ENCODE measurements around the gene RPRD1B. TPM values are rescaled to one million over a fixed set of nuclear protein-coding genes. Genes with fewer than 3 reads are reported as not detected.
A peak's percentile ranks its signal among the peaks of the same experiment; 100 is the strongest.

RPRD1B gene
- polyA plus RNA-seq, 1 experiment: 21.0 TPM

DNA sequence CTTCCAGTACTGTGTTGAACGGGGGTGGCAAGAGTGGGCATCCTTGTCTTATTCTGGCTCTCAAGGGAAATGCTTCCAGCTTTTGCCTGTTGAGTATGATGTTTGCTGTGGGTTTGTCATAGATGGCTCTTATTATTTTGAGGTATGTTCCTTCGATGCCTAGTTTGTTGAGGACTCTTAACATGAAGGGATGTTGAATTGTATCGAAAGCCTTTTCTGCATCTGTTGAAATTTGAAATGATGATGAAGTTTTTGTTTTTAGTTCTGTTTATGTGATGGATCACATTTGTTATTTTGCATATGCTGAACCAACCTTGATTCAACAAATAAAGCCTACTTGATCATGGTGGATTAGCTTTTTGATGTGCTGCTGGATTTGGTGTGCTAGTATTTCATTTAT is 48.0 kb downstream of the RPRD1B start:
- DNase-seq (ENCODE audit: low read depth): no peak
- POLR2A ChIA-PET: no interaction called here
- TF ChIP-seq, protein P1, sequence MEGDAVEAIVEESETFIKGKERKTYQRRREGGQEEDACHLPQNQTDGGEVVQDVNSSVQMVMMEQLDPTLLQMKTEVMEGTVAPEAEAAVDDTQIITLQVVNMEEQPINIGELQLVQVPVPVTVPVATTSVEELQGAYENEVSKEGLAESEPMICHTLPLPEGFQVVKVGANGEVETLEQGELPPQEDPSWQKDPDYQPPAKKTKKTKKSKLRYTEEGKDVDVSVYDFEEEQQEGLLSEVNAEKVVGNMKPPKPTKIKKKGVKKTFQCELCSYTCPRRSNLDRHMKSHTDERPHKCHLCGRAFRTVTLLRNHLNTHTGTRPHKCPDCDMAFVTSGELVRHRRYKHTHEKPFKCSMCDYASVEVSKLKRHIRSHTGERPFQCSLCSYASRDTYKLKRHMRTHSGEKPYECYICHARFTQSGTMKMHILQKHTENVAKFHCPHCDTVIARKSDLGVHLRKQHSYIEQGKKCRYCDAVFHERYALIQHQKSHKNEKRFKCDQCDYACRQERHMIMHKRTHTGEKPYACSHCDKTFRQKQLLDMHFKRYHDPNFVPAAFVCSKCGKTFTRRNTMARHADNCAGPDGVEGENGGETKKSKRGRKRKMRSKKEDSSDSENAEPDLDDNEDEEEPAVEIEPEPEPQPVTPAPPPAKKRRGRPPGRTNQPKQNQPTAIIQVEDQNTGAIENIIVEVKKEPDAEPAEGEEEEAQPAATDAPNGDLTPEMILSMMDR (IDR thresholded peaks at IDR 0.05; ENCODE audit: insufficient read depth, low read depth, low read length): no peak
- H3K27me3 ChIP-seq (ENCODE audit: control insufficient read depth, insufficient read depth, low read length): no peaks in the 10 kb centered on the region
- peaks cover 3% of the 10 kb centered on the region; the same call in 1 of the 2 replicates for H3K36me3 ChIP-seq (ENCODE audit: control insufficient read depth, insufficient read depth, low read length)
- H3K4me3 ChIP-seq (ENCODE audit: low read depth, low read length): no peak overlapping the region
- CTCF ChIA-PET: interaction anchor here (0.6 to 17.0 kb wide), 3 partner anchors 18 to 139 kb away, joined by 3 to 260 read pairs (median 3); no protein-coding TSS in a partner anchor

DNA sequence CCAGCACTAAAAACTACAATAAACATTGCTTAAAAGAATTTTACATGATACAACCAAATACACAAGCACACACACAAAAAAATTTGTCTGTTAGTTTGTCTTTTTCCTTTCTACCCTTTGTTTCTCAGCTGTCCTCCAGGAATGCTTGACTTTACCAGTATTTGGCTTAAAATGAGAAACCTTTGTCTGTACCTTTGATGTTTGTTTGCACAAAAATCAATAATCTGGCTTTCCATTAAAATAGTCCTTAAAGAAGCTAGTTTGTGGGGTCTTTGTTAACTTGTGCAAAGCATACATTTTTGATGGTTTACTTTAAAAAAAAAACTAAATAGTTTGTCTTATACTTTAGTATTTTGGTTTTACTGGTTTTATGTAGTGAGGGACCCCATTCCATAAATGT is 49.3 kb downstream of the RPRD1B start:
- ChIA-PET POLR2A (no interaction called here), CTCF (interaction anchor here (0.8 to 17.0 kb wide), 5 partner anchors 9 to 274 kb away, joined by 4 to 260 read pairs (median 7); no protein-coding TSS in a partner anchor)
- Histone ChIP-seq H3K4me3 (ENCODE audit: low read depth, low read length) (no peak overlapping the region), H3K27me3 (ENCODE audit: control insufficient read depth, insufficient read depth, low read length) (no peaks in the 10 kb centered on the region), H3K36me3 (ENCODE audit: control insufficient read depth, insufficient read depth, low read length) (peaks cover 2% of the 10 kb centered on the region)
- no peak for DNase-seq (ENCODE audit: low read depth)
- TF ChIP-seq, protein P1 (IDR thresholded peaks at IDR 0.05; ENCODE audit: insufficient read depth, low read depth, low read length): no peak

DNA sequence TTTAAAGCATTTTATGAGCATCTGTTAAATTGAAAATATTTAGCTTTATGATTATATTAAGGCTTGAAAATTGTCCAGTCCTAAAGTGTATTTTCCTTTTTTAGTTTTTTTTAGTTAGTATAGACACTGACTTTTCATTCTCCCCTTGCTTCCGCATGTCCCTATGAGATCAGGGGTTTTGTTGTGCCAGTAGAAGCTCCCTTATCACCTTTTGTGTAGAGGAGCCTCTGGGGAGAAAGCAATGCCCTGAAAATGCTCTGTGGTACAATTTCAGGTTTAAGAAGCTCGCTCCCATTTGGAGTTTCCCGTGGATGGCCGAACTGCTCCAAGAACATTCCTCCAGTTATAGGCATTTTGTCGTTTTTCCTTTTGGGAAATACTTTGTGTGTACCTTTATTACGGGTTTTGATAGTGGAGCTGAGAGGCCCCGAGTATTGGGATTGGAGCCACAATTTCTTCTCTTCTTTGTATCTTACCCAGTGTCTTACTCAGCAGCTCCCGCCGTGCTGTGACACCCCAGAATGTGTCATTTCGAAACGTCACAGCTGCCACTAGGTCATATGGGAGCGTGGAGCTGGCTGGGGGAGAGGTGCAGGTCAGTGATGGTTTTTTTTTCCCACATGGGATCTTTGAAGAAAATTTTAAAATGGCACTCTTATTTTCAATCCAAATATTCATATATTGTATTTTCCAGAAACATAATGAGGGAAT is 49.9 kb downstream of the RPRD1B start:
- no peak overlapping the region for H3K4me3 ChIP-seq (ENCODE audit: low read depth, low read length)
- POLR2A ChIA-PET: no interaction called here
- DNase-seq (ENCODE audit: low read depth): no peak
- peaks cover under 1% of the 10 kb centered on the region for H3K36me3 ChIP-seq (ENCODE audit: control insufficient read depth, insufficient read depth, low read length)
- H3K27me3 ChIP-seq (ENCODE audit: control insufficient read depth, insufficient read depth, low read length): no peaks in the 10 kb centered on the region
- TF ChIP-seq, protein P1 (IDR thresholded peaks at IDR 0.05; ENCODE audit: insufficient read depth, low read depth, low read length): no peak
- CTCF ChIA-PET: interaction anchor here (0.7 to 17.0 kb wide), 7 partner anchors 9 to 273 kb away, joined by 3 to 260 read pairs (median 4); no protein-coding TSS in a partner anchor

DNA sequence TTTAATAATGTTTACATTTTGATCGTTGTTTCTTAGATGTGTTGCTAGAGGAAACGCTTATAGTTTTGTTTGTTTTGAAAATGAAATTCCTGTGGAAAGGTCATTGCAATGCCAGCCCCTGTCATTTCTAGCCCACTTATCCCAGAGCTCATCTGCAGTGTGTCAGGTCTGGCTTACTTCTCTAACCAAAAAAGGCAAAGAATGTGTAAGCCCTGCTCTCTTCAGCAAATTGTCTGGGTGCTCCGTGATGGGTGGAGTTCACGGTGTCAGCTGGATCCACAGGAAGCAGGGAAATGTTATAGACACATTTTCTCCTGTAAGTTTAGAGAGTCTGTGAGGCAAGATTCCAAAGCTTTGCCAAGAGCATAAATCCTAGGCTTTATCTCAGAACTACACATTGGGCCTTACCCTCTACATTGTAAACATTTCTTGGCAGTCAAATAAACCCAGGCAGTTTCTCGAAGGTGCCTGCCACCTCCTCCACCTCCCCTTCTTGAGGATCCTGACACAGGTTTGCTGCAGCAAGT is 50.9 kb downstream of the RPRD1B start:
- CTCF ChIA-PET: interaction anchor here (1.1 to 17.0 kb wide), 5 partner anchors 10 to 136 kb away, joined by 3 to 260 read pairs (median 8); partner anchors contain the start of gene TGM2
- H3K36me3 ChIP-seq (ENCODE audit: control insufficient read depth, insufficient read depth, low read length): no peaks in the 10 kb centered on the region; the same call in none of the 2 replicates

More for the DNA sequence above, 50.9 kb downstream of the RPRD1B start:
- DNase-seq (ENCODE audit: low read depth): peak; percentile 62
- POLR2A ChIA-PET: interaction anchor here (0.6 kb wide), 1 partner anchor 342 kb away, joined by 7 read pairs; no protein-coding TSS in a partner anchor
- TF ChIP-seq, protein P1 (IDR thresholded peaks at IDR 0.05; ENCODE audit: insufficient read depth, low read depth, low read length): no peak
- H3K27me3 ChIP-seq (ENCODE audit: control insufficient read depth, insufficient read depth, low read length): no peaks in the 10 kb centered on the region
- H3K4me3 ChIP-seq (ENCODE audit: low read depth, low read length): no peak overlapping the region

Data from BJ (cell line).